GM12891 (cell line): Measurements from ENCODE around the gene TGOLN2.
"Not testable (repeated sequence)": the region's sequence is repeated elsewhere in the genome, so short reads cannot be mapped to it uniquely, and the experiment has no call there.

Experiments used
- PAX5 ChIP-seq: IDR thresholded peaks from 2 replicates; pipeline ENCODE4 v1.6.1; 2011; ENCODE audit warnings: low read length, moderate library complexity, mild to moderate bottlenecking; ENCODE audit not compliant: insufficient read depth, severe bottlenecking
- POLR2A ChIP-seq: IDR thresholded peaks from 2 replicates; pipeline ENCODE4 v1.6.1; 2011; ENCODE audit warnings: low read depth, low read length, control low read depth
- POLR2AphosphoS5 ChIP-seq: IDR thresholded peaks from 2 replicates; pipeline ENCODE4 v1.6.1; 2011; ENCODE audit warnings: low read depth, low read length, control low read depth
- POU2F2 ChIP-seq: IDR thresholded peaks from 2 replicates; pipeline ENCODE4 v1.6.1; 2011; ENCODE audit warnings: low read depth, mild to moderate bottlenecking, control low read depth, low read length, moderate library complexity
- SPI1 ChIP-seq: IDR thresholded peaks from 2 replicates; pipeline ENCODE4 v1.6.1; 2011; ENCODE audit warnings: low read depth, low read length, control low read depth
- TAF1 ChIP-seq: IDR thresholded peaks from 2 replicates; pipeline ENCODE4 v1.6.1; 2011; ENCODE audit warnings: low read depth, low read length, control low read depth

DNA sequence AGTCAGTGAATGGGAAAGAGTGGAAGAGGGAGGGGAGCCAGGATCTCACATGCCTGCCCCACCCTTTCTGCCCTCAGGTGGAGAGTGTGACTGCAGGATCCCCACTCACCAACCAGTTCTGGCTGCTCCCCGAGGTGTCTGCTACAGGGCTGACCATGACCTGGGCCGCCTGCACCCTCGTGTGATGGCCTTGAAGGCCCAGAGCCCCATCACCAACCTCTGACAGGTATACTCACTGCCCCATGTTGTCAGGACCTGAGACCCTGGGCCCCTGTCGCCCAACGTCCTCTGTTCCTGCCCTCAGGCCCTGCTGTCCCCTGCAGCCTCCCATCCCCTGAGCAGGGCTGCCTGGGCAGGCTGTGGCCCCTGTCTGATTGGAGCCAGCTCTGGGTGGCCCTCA lies 11.9 kb downstream of the TGOLN2 start:
- not testable (repeated sequence) for TF ChIP-seq POLR2A, SPI1, TAF1, POLR2AphosphoS5, PAX5, POU2F2
